OCI-LY3 (cell line): ENCODE results near the gene VIPR2.

Experiments
- H2AFZ ChIP-seq: fragments of 200-600, 300-600 bp; shearing (Covaris generic); 2 replicates; pipeline ENCODE4 v1.6.0; 2014; ENCODE audit warnings: antibody characterized with exemption, low read depth, low read length
- H3K27ac ChIP-seq: fragments of 200-600, 300-600 bp; sonication (generic); 2 replicates; pipeline ENCODE4 v1.5.1; 2014; ENCODE audit warnings: mild to moderate bottlenecking, low read length, moderate library complexity, mixed read lengths
- H3K27me3 ChIP-seq: fragments of 200-600, 300-600 bp; sonication (generic); 2 replicates; pipeline ENCODE4 v1.6.1; 2014; ENCODE audit warnings: low read depth, low read length, mixed read lengths
- H3K36me3 ChIP-seq: fragments of 200-600, 300-600 bp; sonication (generic); replicated peaks from 2 replicates; pipeline ENCODE3; 2014; ENCODE audit warnings: low read depth, low read length, mixed read lengths
- H3K4me1 ChIP-seq: fragments of 300-600, 200-600 bp; sonication (generic); 2 replicates; pipeline ENCODE4 v1.6.1; 2014; ENCODE audit warnings: low read length, mixed read lengths
- H3K4me2 ChIP-seq: fragments of 200-600, 300-600 bp; sonication (generic); 2 replicates; pipeline ENCODE4 v1.6.1; 2014; ENCODE audit warnings: low read length, mixed read lengths
- H3K4me3 ChIP-seq: fragments of 300-600, 200-600 bp; sonication (generic); 2 replicates; pipeline ENCODE4 v1.5.1; 2014; ENCODE audit warnings: antibody characterized with exemption, mild to moderate bottlenecking, low read length, moderate library complexity
- H3K79me2 ChIP-seq: fragments of 300-600, 200-600 bp; shearing (Covaris generic); 2 replicates; pipeline ENCODE4 v1.6.1; 2014; ENCODE audit warnings: mild to moderate bottlenecking, low read length, mixed read lengths
- H3K9ac ChIP-seq: fragments of 300-600, 200-600 bp; shearing (Covaris generic); 2 replicates; pipeline ENCODE4 v1.6.0; 2014; ENCODE audit warnings: mild to moderate bottlenecking, low read length, moderate library complexity
- H3K9me3 ChIP-seq: fragments of 200-600, 300-600 bp; shearing (Covaris generic); 2 replicates; pipeline ENCODE4 v1.6.1; 2014; ENCODE audit warnings: low read length, mixed read lengths; ENCODE audit not compliant: insufficient read depth
- H4K20me1 ChIP-seq: fragments of 200-600, 300-600 bp; sonication (generic); 2 replicates; pipeline ENCODE4 v1.6.1; 2016; ENCODE audit warnings: low read length, mixed read lengths; ENCODE audit not compliant: insufficient read depth
- EZH2phosphoT487 ChIP-seq: fragments of 200-600 bp; shearing (Covaris generic); IDR thresholded peaks from 2 replicates; pipeline ENCODE4 v1.6.1; 2018; ENCODE audit warnings: antibody characterized with exemption, mixed run types, low read depth
- TF ChIP-seq, protein P1 (sequence below): fragments of 200-600, 300-600 bp; sonication (generic); IDR thresholded peaks from 2 replicates; pipeline ENCODE4 v1.5.1; 2014; ENCODE audit warnings: antibody characterized with exemption, low read length, low read depth

The VIPR2 gene

DNA sequence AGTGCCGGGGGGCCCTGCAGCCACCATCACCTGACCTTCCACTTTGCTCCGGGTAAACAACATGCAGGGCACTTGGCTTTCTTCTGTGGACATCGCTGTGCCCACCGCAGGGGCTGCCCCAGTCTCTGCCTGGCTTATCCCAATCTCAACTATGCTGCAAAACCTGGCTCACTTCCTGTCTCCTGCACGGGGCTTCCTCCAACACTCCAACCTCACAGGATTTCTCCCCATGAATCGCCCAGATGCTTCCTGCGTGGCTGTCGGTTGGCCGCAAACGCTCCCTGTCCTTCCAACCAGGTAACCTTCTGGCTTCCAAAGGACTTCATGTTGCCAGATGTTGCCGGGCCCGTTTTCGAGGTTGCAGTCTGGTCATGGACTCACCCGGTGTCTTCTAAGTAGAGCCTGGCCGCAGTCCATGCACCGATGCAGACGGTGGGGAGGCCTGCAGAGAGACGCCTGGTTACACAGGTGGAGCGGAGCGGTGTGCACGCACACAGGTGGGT lies 109.0 kb downstream of the VIPR2 start:
- H3K9me3 ChIP-seq, result no peaks in the 10 kb centered on the region
- TF ChIP-seq, protein P1, sequence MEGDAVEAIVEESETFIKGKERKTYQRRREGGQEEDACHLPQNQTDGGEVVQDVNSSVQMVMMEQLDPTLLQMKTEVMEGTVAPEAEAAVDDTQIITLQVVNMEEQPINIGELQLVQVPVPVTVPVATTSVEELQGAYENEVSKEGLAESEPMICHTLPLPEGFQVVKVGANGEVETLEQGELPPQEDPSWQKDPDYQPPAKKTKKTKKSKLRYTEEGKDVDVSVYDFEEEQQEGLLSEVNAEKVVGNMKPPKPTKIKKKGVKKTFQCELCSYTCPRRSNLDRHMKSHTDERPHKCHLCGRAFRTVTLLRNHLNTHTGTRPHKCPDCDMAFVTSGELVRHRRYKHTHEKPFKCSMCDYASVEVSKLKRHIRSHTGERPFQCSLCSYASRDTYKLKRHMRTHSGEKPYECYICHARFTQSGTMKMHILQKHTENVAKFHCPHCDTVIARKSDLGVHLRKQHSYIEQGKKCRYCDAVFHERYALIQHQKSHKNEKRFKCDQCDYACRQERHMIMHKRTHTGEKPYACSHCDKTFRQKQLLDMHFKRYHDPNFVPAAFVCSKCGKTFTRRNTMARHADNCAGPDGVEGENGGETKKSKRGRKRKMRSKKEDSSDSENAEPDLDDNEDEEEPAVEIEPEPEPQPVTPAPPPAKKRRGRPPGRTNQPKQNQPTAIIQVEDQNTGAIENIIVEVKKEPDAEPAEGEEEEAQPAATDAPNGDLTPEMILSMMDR, result no peak
- TF ChIP-seq EZH2phosphoT487, result no peak
- no peaks in the 10 kb centered on the region for H3K79me2 ChIP-seq
- H3K4me2 ChIP-seq, result no peak overlapping the region
- H4K20me1 ChIP-seq, result no peaks in the 10 kb centered on the region
- no peak overlapping the region for H3K27ac ChIP-seq
- H3K4me1 ChIP-seq, result no peaks in the 10 kb centered on the region
- 0 out of 2 replicates have a peak, but pooled peaks cover 3% of the 10 kb centered on the region for H3K27me3 ChIP-seq
- H3K36me3 ChIP-seq, result no peaks in the 10 kb centered on the region
- H2AFZ ChIP-seq, result no peak overlapping the region
- no peak overlapping the region for H3K4me3 ChIP-seq
- no peak overlapping the region for H3K9ac ChIP-seq

DNA sequence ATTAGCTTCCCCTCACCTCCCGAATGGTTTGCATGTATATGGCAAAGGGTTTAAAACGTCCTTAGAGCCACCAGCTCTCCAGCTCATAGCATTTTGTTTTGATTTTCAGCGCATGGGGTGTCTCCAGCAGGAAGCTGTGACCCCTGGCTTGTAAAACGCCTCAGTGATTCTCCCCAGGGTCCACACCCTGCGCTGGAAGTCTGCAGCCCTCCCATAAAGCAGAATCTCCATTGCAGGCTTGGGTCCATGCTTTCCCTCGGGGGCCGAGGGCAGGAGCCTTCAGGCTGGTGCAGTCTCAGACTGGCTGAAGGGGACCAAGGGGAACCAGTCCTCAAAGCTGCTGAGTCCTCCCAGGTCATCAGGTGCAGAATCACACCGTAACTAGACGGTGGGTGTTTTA lies 109.7 kb downstream of the VIPR2 start:
- Histone ChIP-seq H2AFZ (no peak overlapping the region), H3K27me3 (0 out of 2 replicates have a peak, but pooled peaks cover 3% of the 10 kb centered on the region), H3K4me3 (no peak overlapping the region), H3K36me3 (no peaks in the 10 kb centered on the region), H3K9ac (no peak overlapping the region), H3K4me1 (no peaks in the 10 kb centered on the region), H3K79me2 (no peaks in the 10 kb centered on the region), H3K4me2 (no peak overlapping the region), H3K27ac (no peak overlapping the region), H3K9me3 (no peaks in the 10 kb centered on the region), H4K20me1 (no peaks in the 10 kb centered on the region)
- TF ChIP-seq, protein P1, result no peak
- TF ChIP-seq EZH2phosphoT487, result no peak

DNA sequence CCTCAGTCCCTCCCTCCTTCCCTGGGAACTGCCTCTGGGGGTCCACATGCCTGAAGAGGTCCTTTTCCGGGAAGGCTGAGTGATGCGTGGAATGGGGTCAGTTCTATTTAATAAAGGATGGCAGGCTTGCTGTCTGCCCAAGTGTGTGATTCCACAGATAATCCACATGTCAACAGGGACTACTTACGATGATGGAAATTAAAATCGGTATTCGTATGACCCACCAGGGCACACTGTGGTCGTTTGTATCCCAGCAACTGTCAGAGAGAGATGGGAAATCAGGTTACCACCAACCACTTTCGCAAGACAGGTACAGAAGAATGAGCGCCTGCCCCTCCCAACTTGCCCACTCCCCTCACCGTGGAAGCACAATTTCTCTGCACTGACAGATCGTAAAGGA lies 110.3 kb downstream of the VIPR2 start:
- Histone ChIP-seq H3K27ac (no peak overlapping the region), H3K27me3 (0 out of 2 replicates have a peak, but pooled peaks cover 3% of the 10 kb centered on the region), H3K9me3 (no peaks in the 10 kb centered on the region)

DNA sequence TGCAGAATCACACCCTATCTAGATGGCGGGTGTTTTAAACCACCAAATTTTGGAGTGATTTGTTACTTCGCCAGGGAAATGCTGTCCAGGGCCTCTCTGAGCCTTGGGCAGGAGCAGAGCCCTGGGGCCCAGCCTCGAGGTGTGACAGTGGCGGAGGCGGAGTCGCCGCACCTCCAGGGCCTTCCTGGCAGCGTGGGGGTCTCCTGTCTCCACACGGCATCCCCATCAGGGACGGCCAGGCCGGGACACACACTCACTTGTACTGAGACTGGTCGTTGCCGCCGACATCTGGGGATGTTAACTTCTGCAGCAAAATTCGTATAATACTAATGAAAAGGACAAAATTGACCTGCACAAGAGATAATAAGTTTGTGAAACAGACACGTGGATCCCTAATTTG lies 110.7 kb downstream of the VIPR2 start:
- Histone ChIP-seq H3K4me2 (no peak overlapping the region), H3K4me3 (no peak overlapping the region), H3K27ac (no peak overlapping the region), H3K79me2 (no peaks in the 10 kb centered on the region), H3K27me3 (0 out of 2 replicates have a peak, but pooled peaks cover 3% of the 10 kb centered on the region), H3K4me1 (no peaks in the 10 kb centered on the region), H4K20me1 (no peaks in the 10 kb centered on the region), H3K9ac (no peak overlapping the region), H2AFZ (no peak overlapping the region), H3K36me3 (no peaks in the 10 kb centered on the region), H3K9me3 (no peaks in the 10 kb centered on the region)
- TF ChIP-seq, protein P1, result no peak
- TF ChIP-seq EZH2phosphoT487, result no peak

More for the DNA sequence above, 110.3 kb downstream of the VIPR2 start:
- H3K79me2 ChIP-seq, result no peaks in the 10 kb centered on the region
- no peak overlapping the region for H3K4me2 ChIP-seq
- no peaks in the 10 kb centered on the region for H3K36me3 ChIP-seq
- H4K20me1 ChIP-seq, result no peaks in the 10 kb centered on the region
- TF ChIP-seq EZH2phosphoT487, result no peak
- TF ChIP-seq, protein P1, result no peak
- no peak overlapping the region for H3K9ac ChIP-seq
- no peak overlapping the region for H3K4me3 ChIP-seq
- no peak overlapping the region for H2AFZ ChIP-seq
- H3K4me1 ChIP-seq, result no peaks in the 10 kb centered on the region
